SKM-1 treated with dmso at 0.1 percent for 144 hours (cell line): ENCODE data around the gene DOK4.

Source experiments
- DNase-seq: peaks from one replicate; lab custom pipeline; 2025; ENCODE audit not compliant: unreplicated experiment; lab: John Stamatoyannopoulos, UW

The DOK4 gene

GRCh38 chr16:57519796-57520360, 33.6 kb upstream of the DOK4 start:
- DNase-seq: peak; percentile 63

DNA sequence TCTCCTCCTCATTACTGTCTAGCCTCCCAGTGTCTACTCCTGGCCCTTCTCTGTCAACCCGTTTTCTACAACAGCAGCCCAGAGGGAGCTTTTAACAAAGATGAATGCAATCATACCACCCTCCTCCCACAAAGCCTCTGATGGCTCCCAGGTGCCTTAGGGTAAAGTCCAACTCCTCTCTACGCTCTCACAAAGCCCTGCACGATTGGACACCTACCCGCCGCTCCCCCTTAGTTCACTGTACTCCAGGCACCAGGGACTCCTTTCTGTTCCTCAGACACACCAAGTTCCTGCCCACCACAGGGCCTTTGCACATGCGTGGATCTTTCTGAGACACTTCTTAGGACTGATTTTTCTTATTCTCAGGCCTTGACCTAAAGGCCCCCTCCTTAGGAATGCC, 32.6 kb upstream of the DOK4 start:
- DNase-seq: no peak

- no peak for DNase-seq
These were observed 32.2 kb upstream of the DOK4 start for GRCh38 chr16:57518520-57518919.

DNA sequence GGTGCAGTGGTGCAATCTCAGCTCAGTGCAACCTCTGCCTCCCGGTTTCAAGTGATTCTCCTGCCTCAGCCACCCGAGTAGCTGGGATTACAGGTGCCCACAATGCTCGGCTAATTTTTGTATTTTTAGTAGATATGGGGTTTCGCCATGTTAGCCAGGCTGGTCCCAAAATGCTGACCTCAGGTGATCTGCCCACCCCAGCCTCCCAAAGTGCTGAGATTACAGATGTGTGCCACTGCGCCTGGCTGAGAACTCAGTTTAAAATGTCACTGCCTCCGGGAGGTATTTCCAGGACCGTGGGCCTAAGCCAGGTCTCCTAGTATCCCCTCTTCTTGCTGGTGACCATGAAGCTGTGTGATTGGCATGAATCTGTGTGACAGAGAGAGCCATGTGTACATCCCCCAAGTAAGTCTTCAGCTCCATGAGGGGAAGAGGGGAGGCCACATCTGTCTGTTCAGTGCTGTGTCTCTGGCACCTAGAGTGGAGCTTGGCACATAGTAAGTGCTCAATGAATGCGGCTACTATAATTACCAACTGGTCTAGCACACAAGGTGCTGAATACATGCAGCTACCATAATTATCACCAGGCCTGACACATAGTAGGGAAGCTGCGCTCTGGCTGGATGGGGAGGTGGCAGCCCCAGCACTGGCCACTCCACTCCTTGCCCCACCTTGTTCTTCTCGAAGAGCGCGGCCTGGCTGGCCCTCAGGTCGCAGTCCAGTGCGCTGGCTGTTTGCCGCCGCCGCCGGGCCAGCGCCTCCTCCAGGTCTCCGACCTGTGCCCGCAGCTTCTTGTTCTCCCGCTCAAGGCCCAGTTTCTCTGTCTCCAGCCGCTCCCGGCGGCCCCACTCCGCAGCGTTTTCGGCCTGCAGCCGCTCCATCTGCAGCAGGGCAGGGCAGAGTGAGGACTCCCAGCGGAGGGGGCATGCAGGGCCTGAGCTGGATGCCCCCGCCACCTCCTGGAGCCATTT, 31.4 kb upstream of the DOK4 start:
- DNase-seq: no peak

GRCh38 chr16:57516773-57517172, 30.5 kb upstream of the DOK4 start:
- DNase-seq: no peak

GRCh38 chr16:57516176-57516725, 30.0 kb upstream of the DOK4 start:
- no peak for DNase-seq

DNA sequence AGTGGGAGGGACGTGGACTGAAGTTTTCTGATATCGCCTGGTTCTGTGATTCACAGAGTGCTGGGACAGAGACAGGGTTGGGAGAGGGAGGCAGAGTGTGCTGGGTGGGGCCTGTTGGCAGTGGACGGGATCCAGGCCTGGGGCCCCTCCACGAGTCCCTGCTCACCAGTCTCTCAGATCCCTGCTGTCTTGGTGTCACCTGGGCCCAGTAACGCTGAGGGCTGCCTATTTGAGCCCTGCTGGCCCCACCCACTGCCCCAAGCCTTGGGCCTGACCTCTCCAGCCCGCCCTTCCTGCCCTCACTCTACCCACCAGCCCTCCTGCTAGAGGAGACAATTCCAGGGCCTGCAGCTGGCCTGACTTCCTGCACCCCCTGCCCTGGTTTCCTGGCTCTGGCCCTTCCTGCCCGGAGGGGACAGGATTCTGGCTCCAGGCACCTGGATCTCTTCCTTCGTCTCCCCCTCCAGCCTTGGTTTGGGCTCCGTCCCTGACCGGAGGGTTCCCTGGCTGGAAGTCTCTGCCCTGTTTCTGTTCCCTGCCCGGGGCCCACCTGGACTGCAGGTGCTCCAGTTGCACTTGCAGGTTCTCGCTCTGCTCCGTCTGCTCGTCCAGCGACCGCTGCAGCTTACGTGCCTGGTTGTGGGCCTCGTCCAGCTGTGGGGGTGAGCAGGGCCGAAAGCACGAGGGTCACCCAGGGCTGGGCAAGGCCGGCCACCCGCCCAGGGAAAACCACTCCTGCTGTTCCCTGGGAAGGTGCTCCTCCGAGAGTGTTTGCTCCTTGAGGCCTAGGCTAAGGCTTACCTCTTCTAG, 28.7 kb upstream of the DOK4 start:
- DNase-seq: no peak

DNA sequence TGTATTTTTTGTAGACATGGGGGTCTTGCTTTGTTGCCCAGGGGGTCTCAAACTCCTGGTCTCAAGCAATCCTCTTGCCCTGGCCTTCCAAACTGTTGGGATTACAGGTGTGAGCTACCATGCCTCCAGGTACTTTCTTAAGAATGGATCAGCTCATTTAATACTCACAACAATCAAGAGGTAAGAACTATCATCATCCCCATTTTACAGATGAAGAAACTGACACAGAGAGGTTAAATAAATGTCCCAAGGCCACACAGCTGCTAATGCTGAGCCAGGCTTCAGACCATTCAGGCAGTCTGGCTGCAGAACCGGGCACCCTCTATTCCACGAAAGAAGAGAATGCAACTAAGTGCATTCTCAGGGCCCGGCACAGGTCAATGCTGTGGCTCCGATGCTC, 28.1 kb upstream of the DOK4 start:
- DNase-seq: no peak

DNA sequence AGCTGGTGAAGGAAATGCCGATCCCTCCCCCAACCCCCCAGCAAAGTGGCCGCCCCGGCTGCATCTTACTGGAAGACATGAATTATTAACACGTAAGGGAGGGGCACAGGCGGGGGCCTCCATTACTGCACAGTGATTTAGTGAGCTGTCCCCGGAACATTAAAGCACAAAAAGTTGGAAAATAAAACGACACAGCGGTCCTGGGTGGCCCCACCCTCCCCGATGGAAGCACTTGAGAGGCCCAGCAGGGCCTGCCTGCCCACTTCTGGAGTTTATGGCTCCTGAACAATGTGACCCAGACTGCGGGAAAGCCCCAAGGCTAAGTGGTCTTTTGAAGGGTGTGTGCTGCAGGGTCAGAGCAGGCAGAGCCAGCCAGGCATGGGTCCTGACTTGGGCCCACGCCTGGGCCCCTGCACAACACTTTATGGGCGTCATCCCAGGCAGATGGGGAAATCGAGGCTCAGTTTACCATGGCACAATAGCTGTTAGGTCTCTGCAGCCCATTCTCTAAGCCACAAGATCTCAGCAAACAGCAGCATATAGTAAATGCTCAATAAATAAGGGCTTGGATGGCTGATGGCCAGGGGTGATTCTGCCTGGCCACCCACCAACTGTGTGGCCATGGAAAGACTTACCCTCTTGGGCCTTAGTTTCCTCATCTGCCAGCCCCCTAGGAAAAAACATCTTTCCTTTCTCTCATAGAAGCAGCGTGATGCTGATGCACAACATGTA, 27.2 kb upstream of the DOK4 start:
- no peak for DNase-seq

DNA sequence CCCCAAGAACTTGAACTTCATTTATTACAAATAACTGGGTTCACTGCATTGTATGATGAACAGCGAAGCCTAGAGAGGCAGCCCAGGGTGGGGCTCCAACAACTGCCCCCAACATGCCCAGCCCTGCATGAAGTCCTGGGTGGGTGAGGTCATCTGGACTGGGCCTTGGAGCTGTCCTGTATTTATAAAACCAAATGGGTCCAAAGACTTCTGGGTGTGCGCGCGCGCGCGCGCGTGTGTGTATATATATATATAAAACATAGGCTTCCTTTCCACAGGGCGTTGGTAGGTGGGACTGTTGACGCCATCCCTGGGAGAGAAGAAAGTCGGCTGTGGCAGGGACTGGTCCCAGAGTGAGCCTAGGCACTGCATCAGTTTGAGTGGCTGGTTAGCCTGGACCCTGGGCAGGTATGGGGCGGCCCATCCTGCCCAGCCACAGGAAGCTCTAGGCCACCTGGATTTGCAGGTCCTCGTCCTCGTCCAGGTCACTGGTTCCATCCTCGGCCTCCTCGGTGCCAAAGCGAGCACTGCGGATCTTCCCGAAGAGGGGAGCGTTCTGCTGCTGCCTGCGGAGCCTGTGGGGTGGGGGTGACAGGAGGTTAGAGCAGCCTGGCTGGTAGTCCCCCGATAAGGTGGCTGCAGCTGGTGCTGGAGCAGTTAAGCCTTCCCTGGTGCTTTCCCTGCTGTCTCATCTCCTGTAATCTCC, 26.2 kb upstream of the DOK4 start:
- no peak for DNase-seq

GRCh38 chr16:57510016-57510871, 24.0 kb upstream of the DOK4 start:
- no peak for DNase-seq

- no peak for DNase-seq
These were observed 23.1 kb upstream of the DOK4 start for GRCh38 chr16:57509231-57509923.

- no peak for DNase-seq
These were observed 21.7 kb upstream of the DOK4 start for GRCh38 chr16:57508035-57508425.

DNA sequence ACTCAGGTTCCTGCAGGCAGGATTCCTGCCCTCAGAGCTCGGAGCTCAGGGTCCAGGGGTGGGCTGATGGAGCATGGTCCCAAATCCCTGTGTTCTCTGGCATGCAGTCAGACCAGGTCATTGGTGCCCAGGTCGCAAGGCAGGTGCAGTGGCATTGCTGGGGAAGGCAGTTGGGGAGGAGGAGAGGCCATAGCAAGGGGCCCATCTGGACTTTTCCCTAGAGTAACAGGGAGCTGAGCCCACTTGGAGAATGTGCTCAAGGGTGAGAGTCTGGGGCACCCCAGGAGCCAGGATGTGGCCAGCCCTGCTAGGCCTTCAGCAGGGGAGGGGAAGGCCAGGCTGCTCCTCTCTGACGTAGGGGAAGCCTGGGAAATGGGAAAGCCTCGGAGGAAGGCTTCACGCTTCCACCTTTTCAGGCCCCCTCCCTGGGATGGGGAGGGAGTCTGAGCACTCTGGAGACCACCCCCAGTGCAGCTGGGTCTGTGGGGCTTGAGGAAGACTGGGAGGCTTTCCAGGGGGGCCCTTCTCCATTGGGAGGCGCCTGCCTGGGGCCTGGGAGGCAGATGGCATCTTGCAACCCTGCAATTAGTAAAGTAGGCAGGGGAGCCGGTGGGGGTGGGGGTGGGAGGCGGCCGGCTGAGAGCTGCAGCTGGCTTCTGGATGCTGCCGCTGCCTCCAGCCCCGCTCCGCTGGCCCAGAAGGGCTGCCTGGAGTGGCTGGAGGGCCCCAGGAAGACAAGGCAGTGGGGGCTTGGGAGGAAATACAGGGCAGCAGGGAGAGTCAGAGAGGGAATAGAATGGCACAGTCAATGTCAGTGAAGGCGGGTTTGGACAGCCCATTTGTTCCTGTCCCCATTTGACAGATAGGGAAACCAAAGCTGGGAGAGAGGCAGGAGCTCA, 21.1 kb upstream of the DOK4 start:
- no peak for DNase-seq

DNA sequence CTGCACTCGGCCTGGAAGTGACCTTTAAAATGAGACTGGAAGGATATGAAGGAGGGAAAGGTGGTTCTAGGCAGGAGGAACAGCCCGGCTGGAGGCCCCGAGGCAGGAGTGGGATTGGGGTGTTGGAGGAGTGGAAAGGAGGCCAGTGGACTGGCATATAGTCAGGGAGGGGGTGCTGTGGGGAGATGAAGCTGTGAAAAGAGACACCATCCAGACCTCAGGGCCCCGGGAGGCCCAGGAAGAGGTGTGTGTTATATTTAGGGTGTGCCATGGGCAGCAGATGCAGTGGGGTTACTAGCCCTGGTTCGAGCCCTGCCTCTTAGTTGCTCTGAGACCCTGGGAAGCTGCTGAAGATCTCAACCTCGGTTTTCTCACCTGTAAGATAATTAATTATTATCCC, 18.9 kb upstream of the DOK4 start:
- no peak for DNase-seq

GRCh38 chr16:57504491-57504890, 18.2 kb upstream of the DOK4 start:
- DNase-seq: no peak

DNA sequence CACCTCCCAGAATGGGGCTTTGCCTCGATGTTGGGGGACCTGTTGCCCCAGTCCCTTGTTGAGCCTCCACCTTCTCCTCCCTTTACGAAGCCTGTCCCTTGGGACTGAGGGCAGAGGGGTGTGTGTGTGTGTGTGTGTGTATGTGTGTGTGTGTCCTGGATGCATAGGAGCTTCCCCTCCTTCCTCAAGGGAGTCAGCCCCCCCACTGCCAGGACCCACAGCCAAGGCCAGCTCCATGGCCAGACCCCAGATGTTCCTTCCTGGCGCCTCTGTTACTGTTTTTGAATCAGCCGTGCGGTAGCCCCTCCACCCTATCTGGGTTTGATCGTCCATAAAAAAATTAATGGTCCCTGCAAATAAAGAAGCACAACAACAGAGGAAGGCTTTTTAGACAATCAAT, 17.7 kb upstream of the DOK4 start:
- DNase-seq: no peak

DNA sequence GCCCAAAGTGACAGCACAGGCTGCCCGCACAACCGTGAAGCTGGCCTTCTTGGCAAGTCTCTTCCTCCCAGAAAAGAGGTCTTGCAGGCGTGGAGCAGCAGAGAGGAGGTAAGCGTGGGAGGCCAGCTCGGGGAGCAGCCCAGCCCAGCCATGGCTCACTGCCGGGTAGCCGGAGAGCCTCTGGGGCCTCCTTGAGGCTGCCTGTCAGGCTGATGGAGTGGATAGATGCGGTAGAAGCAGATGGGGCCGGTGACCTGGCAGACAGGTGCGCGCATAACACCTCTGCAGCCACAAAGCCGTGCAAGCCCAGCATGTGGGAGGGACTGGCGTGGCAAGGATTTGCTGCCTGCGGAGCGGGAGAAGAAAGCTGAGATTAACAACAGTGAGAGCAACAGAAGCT, 17.1 kb upstream of the DOK4 start:
- DNase-seq: no peak
